Omental fat pad (tissue), 4 donors: Measurements from ENCODE around the gene PASK. TPM values are rescaled to one million over a fixed set of nuclear protein-coding genes. Genes with fewer than 3 reads are reported as not detected.

Experiments
- ATAC-seq: fragments of 150-250 bp; one replicate; pipeline ENCODE4 v1.9.1; 2016; ENCODE audit warnings: mild to moderate bottlenecking, moderate library complexity; ENCODE audit not compliant: low FRiP score
- DNase-seq: peaks from one replicate; pipeline ENCODE4 v3.0.0-alpha.2; 2019; ENCODE audit warnings: low spot score
- total RNA-seq, 4 donors: library from RNA; depleted of rRNA; stranded (reverse); fragments of >200 nt; gene quantifications; one replicate each; pipeline ENCODE4 v1.1.0, GENCODE V29; 2016
- TF ChIP-seq, protein P1 (sequence below), 3 donors: fragments of 450-650 bp; IDR thresholded peaks; one replicate each; pipeline ENCODE4 v1.5.1; 2016 to 2017; ENCODE audit warnings: antibody characterized with exemption in 3 of 3, mild to moderate bottlenecking in 3 of 3, moderate library complexity in 2 of 3

The PASK gene
- total RNA-seq, 4 donors from 2014 or later: 2.1 to 7.3 (median 6.1) TPM

- no peak for DNase-seq
Measured at GRCh38 chr2:241139531-241140444, 9.5 kb downstream of the PASK start.

GRCh38 chr2:241138471-241138870, 10.8 kb downstream of the PASK start:
- ATAC-seq (no peak), DNase-seq (no peak)
- TF ChIP-seq, protein P1, sequence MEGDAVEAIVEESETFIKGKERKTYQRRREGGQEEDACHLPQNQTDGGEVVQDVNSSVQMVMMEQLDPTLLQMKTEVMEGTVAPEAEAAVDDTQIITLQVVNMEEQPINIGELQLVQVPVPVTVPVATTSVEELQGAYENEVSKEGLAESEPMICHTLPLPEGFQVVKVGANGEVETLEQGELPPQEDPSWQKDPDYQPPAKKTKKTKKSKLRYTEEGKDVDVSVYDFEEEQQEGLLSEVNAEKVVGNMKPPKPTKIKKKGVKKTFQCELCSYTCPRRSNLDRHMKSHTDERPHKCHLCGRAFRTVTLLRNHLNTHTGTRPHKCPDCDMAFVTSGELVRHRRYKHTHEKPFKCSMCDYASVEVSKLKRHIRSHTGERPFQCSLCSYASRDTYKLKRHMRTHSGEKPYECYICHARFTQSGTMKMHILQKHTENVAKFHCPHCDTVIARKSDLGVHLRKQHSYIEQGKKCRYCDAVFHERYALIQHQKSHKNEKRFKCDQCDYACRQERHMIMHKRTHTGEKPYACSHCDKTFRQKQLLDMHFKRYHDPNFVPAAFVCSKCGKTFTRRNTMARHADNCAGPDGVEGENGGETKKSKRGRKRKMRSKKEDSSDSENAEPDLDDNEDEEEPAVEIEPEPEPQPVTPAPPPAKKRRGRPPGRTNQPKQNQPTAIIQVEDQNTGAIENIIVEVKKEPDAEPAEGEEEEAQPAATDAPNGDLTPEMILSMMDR (IDR thresholded peaks at IDR 0.05): no peak

More at GRCh38 chr2:241139531-241140444, 9.5 kb downstream of the PASK start:
- ATAC-seq: no peak
- TF ChIP-seq, protein P1 (IDR thresholded peaks at IDR 0.05): no peak

GRCh38 chr2:241137276-241138190, 11.7 kb downstream of the PASK start:
- TF ChIP-seq, protein P1 (IDR thresholded peaks at IDR 0.05): no peak
- ATAC-seq (no peak), DNase-seq (no peak)

GRCh38 chr2:241136661-241137260, 12.5 kb downstream of the PASK start:
- DNase-seq (no peak), ATAC-seq (no peak)
- TF ChIP-seq, protein P1 (IDR thresholded peaks at IDR 0.05): no peak

DNA sequence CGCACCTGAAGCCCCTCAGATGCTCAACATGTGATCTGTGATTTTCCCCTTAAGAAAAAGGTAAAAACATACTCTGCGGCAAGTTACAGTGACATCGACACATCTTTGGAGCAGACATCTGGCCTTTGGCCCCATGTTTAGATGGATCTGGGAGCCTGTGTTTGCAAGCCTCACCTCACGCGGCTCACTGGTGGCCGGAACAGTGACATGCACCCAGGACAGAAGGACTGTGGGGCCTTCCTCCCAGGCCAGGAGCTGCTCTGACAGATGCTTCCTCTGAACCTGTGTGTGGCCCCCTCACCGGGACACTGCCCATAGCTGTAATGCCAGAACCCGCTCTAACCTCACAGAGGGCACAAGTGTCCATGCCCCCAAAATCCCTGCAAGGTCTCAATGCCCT, 13.1 kb downstream of the PASK start:
- TF ChIP-seq, protein P1 (IDR thresholded peaks at IDR 0.05): no peak
- ATAC-seq (no peak), DNase-seq (no peak)

- no peak for DNase-seq
- ATAC-seq: no peak
- TF ChIP-seq, protein P1 (IDR thresholded peaks at IDR 0.05): no peak
Measured at GRCh38 chr2:241135737-241136136, 13.5 kb downstream of the PASK start.
